ENCODE measurements around the gene HECTD3. TPM values are rescaled to one million over a fixed set of nuclear protein-coding genes. Genes with fewer than 3 reads are reported as not detected.
"Not testable (repeated sequence)": the region's sequence is repeated elsewhere in the genome, so short reads cannot be mapped to it uniquely, and the experiment has no call there.

Gene HECTD3
- total RNA-seq, 2 donors from 2014 or later = 23.2 to 29.5 TPM

DNA sequence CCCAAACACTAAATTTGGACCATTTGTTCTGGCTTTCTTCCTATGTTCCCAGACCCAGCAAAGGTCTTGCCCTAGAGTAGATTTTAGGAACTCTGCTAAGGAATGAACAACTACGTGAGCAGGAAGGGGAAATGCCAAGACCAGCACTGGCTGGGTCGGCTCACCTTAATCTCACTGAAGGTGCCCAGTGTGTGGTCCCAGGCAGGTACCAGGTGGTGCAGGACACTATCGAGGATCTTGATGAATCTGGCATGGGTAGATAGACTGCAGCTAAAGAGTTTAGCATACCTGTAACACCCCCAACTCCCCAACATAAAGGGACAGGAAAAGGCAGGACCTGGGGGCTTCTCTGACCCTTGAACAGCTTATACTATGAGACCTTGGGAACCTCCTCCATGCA, 3.0 kb downstream of the HECTD3 start:
- Mint-ChIP-seq H3K36me3 (ENCODE audit: low read depth) (peaks cover 66% of the 10 kb centered on the region), H3K4me3 (no peak overlapping the region), H3K4me1 (peaks cover 24% of the 10 kb centered on the region), H3K27ac (peak overlapping the region; percentile 6), H3K27me3 (no peaks in the 10 kb centered on the region), H3K9me3 (no peaks in the 10 kb centered on the region)
- no peak for ATAC-seq (replicated peaks)

DNA sequence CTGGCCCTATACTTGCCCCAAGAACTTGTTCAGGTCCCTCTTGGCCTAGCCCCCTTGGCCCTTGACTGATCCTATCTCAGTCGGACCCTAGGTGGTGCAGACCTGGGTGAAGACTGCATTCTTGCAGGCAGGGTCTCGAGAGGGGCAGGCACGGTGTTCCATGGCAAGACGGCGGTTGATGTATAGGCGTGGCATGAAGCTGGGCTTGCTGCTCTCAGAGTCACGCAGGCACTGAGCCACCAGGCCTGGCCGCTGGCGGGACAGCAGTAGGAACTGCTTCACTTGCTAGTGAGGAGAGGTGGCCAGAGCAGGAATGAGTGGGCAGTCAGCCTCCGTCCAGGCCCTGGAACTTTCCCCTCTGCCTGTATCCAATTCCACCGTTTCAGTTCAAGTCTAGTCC, 3.8 kb downstream of the HECTD3 start:
- peak overlapping the region; percentile 6 for H3K27ac Mint-ChIP-seq
- no peak for ATAC-seq (replicated peaks)
- H3K4me3 Mint-ChIP-seq = no peak overlapping the region
- no peaks in the 10 kb centered on the region for H3K27me3 Mint-ChIP-seq
- peaks cover 24% of the 10 kb centered on the region for H3K4me1 Mint-ChIP-seq
- peaks cover 69% of the 10 kb centered on the region for H3K36me3 Mint-ChIP-seq (ENCODE audit: low read depth)
- H3K9me3 Mint-ChIP-seq = no peaks in the 10 kb centered on the region

DNA sequence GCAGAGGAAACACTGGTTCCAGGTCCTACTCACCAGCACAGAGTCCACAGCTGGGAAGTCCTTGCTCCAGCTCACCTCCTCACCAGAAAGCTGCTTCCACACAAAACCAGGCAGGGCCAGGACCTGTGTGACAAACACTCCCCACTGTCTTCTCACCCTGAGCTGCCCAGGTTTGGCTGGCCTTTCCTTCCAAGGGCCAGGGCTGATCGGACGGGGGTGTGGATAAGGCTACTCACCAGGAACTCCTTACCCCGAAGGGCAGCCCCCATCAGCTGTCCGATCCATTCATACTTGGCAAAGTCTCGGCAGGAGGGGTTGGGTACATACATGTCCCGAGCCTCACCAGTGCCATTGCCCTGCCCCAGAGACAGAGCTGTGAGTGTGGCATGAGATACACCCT, 5.4 kb downstream of the HECTD3 start:
- Mint-ChIP-seq H3K9me3 (no peaks in the 10 kb centered on the region), H3K27ac (no peak overlapping the region), H3K36me3 (ENCODE audit: low read depth) (peaks cover 75% of the 10 kb centered on the region), H3K4me3 (no peak overlapping the region), H3K4me1 (peaks cover 19% of the 10 kb centered on the region), H3K27me3 (no peaks in the 10 kb centered on the region)
- ATAC-seq (replicated peaks) = no peak

DNA sequence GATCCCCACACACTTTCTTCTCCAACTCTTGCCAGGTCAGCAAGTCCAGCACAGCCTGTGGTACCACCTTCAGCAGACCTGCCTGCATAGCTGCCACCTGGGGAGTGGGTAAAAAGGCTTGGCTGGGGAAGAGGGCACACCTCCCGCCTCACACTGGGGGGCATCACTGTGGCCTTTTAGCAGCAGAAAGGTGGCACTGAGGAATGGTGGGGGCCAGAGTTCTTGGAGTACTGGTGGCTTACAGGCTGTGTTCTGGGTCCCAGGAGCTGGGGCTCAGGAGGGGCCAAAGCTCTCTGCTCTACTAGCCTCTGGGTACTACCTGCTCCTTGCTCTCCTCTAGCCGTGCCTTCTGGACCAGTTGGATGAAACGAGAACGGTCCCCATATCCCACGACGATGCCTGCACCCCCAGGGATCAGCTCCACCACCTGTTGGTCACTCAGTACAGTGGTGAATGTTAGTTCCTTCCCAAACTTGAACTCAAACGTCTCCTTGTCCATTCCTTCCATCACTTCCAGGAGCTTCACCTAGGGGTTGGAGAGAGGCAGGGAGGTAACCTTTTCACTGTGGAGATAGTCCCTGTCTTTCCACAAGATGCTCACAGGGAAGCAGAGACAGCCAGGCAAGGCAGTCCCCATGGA, 6.7 kb downstream of the HECTD3 start:
- H3K4me3 Mint-ChIP-seq = no peak overlapping the region
- H3K4me1 Mint-ChIP-seq = peaks cover 16% of the 10 kb centered on the region
- no peaks in the 10 kb centered on the region for H3K9me3 Mint-ChIP-seq
- peaks cover 74% of the 10 kb centered on the region for H3K36me3 Mint-ChIP-seq (ENCODE audit: low read depth)
- no peak for ATAC-seq (replicated peaks)
- H3K27me3 Mint-ChIP-seq = no peaks in the 10 kb centered on the region
- H3K27ac Mint-ChIP-seq = peak overlapping the region; percentile 61

DNA sequence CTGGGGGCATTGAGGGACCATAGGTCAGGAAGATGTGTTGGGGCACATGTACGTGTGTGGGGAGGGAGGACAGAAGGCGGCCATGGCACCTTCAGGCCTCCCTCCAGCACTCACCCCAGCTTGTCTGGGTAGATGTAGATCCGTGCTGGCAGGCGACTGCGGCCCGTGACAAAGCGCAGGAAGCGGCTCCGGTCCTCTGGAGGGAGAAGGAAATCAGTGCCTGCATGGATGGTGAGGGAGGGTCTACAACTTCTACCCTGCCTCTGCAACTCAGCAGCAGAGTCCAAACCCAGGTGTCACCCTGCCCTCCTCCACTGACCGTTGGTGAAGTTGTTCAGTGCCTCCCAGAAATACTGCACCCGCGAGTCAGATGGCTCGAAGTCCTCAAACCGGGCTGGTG, 7.4 kb downstream of the HECTD3 start:
- H3K27ac Mint-ChIP-seq = no peak overlapping the region
- no peaks in the 10 kb centered on the region for H3K27me3 Mint-ChIP-seq
- H3K36me3 Mint-ChIP-seq (ENCODE audit: low read depth) = peaks cover 67% of the 10 kb centered on the region
- peaks cover 10% of the 10 kb centered on the region for H3K4me1 Mint-ChIP-seq
- no peak overlapping the region for H3K4me3 Mint-ChIP-seq
- H3K9me3 Mint-ChIP-seq = no peaks in the 10 kb centered on the region
- no peak for ATAC-seq (replicated peaks)

DNA sequence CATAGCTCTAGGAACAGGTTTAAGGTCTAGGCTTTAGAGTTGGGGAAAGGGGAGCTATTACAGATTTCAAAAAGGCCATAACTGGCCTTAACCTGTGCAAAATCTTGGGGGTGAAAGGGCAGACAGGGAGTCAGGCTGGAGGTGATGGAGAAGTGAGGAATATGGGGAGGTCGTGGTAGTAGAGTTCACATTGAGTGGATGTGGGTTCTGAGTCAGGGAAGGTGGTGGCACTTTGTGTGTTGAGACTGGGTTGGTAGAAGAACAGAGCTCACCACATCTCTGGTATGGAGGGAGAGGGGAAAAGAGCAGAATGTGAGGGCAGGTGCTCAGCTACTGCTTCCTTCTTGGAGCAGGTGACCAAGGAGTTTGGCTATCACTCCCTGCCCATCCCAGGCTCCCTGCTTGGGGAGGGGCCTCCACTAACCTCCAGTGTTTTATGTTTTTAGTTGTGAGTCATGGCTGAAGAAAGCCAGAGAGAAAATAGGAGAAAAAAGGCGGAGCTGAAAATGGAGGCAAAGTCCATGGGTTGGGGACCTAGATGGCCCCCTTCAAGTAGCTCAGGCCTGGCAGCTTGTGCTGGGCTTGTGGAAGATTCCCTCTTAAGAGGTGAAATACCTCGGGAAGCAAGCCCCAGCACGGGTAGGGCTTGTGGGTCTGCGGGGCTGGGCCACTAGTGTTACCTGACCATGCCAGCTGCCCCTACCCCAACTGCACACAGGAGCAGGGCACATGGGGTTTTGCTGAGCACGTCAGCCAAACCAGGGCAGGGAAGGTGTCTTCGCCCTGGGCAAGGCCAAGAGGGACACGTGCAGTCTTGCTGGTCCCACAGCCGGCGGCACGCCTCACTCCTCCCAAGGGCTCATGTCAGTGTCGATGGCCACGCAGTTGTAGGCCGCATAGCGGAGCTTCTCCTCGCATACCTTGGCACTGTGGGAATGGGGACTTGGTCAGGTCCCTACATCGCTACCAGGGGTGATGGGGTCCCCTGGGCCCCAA, 8.2 kb downstream of the HECTD3 start:
- Mint-ChIP-seq H3K36me3 (ENCODE audit: low read depth) (peaks cover 59% of the 10 kb centered on the region), H3K27ac (peak overlapping the region; percentile 25), H3K4me1 (peaks cover 9% of the 10 kb centered on the region), H3K27me3 (no peaks in the 10 kb centered on the region), H3K4me3 (no peak overlapping the region), H3K9me3 (no peaks in the 10 kb centered on the region)
- ATAC-seq (replicated peaks) = no peak

DNA sequence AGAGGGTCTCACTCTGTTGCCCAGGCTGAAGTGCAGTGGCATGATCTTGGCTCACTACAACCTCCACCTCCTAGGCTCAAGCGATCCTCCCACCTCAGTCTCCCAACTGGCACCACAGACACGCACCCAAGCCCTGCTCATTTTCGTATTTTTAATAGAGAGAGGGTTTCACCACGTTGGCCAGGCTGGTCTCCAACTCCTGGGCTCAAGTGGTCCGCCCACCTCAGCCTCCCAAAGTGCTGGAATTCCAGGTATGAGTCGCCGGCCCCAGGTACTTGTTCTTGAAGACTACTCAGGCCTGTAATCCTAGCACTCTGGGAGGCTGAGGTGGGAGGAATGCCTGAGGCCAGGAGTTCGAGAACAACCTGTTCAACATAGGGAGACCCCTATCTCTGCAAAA, 9.5 kb downstream of the HECTD3 start:
- not testable (repeated sequence) for H3K27ac Mint-ChIP-seq; H3K4me1 Mint-ChIP-seq; H3K4me3 Mint-ChIP-seq; ATAC-seq (replicated peaks); H3K27me3 Mint-ChIP-seq; H3K9me3 Mint-ChIP-seq
- peaks cover 46% of the 10 kb centered on the region for H3K36me3 Mint-ChIP-seq (ENCODE audit: low read depth)

DNA sequence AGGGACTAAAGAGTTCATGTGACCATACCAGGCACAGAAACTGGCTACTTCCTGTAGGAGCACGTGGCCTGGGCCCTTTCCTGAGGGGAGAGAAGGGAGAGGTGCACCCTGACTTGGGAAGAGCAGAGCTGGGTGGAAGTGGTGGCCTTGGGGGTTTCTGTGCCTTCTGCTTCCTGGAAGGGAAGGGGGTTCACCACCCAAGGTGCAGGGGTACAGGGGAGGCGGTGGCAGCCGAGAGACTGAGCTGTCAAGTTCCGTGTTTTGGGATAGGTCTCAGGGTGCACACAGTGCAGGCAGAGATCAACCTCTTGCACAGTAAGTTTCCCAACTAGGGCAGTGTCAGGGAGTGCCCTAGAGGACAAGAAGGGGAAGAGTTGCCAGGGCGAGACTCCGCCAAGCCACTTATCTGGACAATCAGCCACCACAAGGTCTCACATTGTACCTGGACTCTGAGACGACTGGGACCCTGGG, 10.1 kb downstream of the HECTD3 start:
- no peaks in the 10 kb centered on the region for H3K27me3 Mint-ChIP-seq
- no peak overlapping the region for H3K4me3 Mint-ChIP-seq
- H3K9me3 Mint-ChIP-seq = no peaks in the 10 kb centered on the region
- H3K4me1 Mint-ChIP-seq = peaks cover 9% of the 10 kb centered on the region
- no peak for ATAC-seq (replicated peaks)
- H3K36me3 Mint-ChIP-seq (ENCODE audit: low read depth) = peaks cover 40% of the 10 kb centered on the region
- peak overlapping the region; percentile 76 for H3K27ac Mint-ChIP-seq

DNA sequence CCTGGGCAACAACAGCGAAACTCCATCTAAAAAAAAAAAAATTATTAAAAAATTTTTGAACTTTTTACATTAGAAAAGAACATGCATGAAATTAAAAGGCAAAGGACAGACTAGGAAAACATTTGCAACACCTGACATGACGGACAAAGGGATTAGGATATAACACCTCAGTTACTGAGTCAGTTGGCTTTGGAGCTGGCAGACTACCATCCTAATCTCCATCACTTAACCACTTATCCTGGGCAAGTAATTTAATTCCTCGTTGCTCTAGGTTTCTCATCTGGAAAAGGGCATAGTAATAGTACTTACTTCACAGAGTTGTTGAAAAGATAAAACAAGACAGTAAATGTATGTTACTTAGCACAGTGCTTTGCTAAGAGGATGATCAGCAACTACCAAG, 11.9 kb downstream of the HECTD3 start:
- no peaks in the 10 kb centered on the region for H3K9me3 Mint-ChIP-seq
- H3K4me1 Mint-ChIP-seq = peaks cover 9% of the 10 kb centered on the region
- peaks cover 22% of the 10 kb centered on the region for H3K36me3 Mint-ChIP-seq (ENCODE audit: low read depth)
- H3K4me3 Mint-ChIP-seq = no peak overlapping the region
- ATAC-seq (replicated peaks) = no peak
- H3K27ac Mint-ChIP-seq = no peak overlapping the region
- no peaks in the 10 kb centered on the region for H3K27me3 Mint-ChIP-seq

DNA sequence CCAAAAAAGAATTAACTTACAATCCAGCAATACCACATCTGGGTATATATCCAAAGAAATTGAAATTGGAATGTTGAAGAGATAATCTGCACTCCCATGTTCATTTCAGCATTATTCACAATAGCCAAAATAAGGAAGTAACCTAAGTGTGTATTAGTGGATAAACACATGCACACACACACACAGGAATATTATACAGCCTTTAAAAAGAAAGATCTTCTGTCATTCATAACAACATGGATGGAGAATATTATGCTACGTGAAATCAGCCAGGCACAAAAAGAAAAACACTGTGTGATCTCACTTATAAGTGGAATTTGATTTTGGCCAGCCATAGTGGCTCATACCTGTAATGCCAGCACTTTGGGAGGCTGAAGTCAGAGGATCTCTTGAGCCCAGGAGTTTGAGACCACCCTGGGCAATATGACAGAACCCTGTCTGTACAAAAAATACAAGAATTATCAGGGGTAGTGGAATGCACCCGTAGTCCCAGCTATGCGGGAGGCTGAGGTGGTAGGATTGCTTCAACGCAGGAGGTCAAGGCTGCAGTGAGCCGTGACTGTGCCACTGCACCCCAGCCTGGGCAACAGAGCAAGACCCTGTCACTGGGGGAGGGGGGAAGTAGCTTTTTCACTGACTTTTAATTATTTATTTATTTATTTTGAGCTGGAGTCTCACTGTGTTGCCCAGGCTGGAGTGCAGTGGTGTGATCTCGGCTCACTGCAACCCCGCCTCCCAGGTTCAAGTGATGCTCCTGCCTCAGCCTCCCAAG, 15.5 kb downstream of the HECTD3 start:
- Mint-ChIP-seq H3K4me1 (peaks cover 4% of the 10 kb centered on the region), H3K27me3 (no peaks in the 10 kb centered on the region), H3K27ac (no peak overlapping the region), H3K36me3 (ENCODE audit: low read depth) (no peaks in the 10 kb centered on the region), H3K4me3 (no peak overlapping the region), H3K9me3 (no peaks in the 10 kb centered on the region)
- no peak for ATAC-seq (replicated peaks)

DNA sequence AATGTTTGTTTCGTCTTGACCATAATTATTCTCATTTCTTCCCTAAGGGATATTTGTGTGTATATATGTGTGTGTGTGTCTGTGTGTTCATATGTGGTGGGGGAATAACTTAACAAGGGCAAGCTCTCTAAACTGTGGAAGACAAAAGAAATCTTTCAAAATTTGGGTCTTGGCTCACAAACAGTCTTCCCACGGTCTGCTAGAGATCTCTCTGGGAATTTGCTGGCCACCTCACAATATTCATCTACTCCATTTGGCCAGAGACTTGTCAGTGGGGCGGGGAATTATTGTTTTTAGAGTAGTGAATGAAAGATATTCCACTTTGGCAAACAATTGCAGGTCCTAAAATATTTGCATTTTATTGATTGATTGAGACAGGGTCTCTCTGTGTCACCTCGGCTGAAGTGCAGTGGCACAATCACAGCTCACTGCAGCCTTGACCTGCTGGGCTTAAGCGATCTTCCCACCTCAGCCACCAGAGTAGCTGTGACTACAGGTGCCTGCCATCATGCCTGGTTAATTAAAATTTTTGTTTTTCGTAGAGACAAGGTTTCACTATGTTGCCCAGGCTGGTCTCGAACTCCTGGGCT, 16.7 kb downstream of the HECTD3 start:
- Mint-ChIP-seq H3K9me3 (no peaks in the 10 kb centered on the region), H3K36me3 (ENCODE audit: low read depth) (no peaks in the 10 kb centered on the region), H3K27ac (no peak overlapping the region), H3K4me3 (no peak overlapping the region), H3K4me1 (no peaks in the 10 kb centered on the region), H3K27me3 (no peaks in the 10 kb centered on the region)
- no peak for ATAC-seq (replicated peaks)

DNA sequence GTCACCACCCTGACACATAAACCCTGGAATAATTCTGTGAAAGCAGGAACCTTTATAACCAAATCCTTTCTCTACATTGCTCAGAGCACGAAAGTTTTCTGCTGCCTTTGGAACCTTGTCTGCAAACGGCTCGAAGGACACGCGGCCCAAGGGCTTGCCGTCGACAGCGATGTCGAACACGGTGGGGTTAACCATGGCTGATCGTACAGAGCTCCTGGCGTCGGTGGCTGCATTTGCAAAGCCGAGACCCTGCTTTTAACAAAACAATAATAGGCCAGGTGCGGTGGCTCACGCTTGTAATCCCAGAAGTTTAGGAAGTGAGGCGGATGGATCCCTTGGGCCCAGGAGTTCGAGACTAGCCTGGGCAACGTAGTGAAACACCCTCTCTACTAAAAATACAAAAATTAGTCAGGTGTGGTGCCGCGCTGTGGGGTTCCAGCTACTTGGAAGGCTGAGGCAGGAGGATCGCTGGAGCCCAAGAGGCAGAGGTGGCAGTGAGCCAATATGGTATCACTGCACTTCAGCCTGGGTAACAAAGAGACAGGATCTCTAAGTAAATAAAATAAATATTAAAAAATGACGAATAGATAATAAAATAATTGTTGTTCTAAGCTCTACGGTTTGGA, 22.5 kb downstream of the HECTD3 start:
- Mint-ChIP-seq H3K27ac (no peak overlapping the region), H3K9me3 (no peaks in the 10 kb centered on the region), H3K27me3 (no peaks in the 10 kb centered on the region), H3K4me1 (peaks cover 11% of the 10 kb centered on the region), H3K36me3 (ENCODE audit: low read depth) (peaks cover 6% of the 10 kb centered on the region), H3K4me3 (no peak overlapping the region)
- no peak for ATAC-seq (replicated peaks)

DNA sequence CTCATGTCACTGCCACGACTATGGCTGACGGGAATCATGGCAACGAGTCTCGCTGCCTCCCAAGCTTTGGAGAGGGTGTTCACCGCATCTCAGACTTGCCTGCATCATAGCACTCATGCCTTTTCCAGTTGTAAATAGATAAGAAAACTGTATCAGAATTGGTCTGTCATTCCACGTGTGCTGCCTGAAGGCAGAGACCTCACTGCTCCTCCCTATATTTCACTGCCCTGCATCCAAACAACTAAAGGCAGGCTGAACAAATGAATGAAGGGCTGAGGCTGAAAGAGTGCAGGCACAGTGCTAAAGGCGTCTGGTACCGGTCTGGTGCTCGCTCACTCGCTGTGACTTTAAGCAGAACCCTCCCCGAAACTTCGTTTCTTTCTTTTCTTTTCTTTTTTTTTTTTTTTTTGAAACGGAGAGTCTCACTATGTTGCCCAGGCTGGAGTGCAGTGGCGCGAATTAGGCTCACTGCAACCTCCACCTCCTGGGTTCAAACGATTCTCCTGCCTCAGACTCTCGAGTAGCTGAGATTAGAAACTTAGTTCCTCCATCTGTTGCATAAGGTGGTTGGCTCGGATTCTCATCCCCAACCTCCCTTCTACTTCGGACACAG, 25.3 kb downstream of the HECTD3 start:
- peaks cover 14% of the 10 kb centered on the region for H3K4me1 Mint-ChIP-seq
- peak overlapping the region; percentile 98 for H3K27ac Mint-ChIP-seq
- no peaks in the 10 kb centered on the region for H3K27me3 Mint-ChIP-seq
- H3K36me3 Mint-ChIP-seq (ENCODE audit: low read depth) = peaks cover 10% of the 10 kb centered on the region
- no peak for ATAC-seq (replicated peaks)
- peak overlapping the region; percentile 100 for H3K4me3 Mint-ChIP-seq
- H3K9me3 Mint-ChIP-seq = no peaks in the 10 kb centered on the region

Data from activated T-helper 17 cell treated with anti-CD3 and anti-CD28 coated beads, Interleukin-2, amount 50 U/mL, for 72 hours (primary cell).